A673 (cell line): ENCODE measurements around the gene NLK. TPM values are rescaled to one million over a fixed set of nuclear protein-coding genes. Genes with fewer than 3 reads are reported as not detected.

ENCODE experiments used
- BruUV-seq: library from RNA; stranded (reverse); fragments of 400-500 nt; replicated peaks from 2 replicates; lab custom pipeline; 2021; lab: Mats Ljungman, UMichigan
- CTCF ChIA-PET: fragments of 300-600 bp; sonication (Branson Sonifier 250); formaldehyde crosslinking; loops from one replicate; lab custom pipeline; 2022; ENCODE audit warnings: antibody characterized with exemption; lab: Charles Lee
- POLR2A ChIA-PET: fragments of 300-600 bp; sonication (Branson Sonifier 250); formaldehyde crosslinking; loops from one replicate; lab custom pipeline; 2022; ENCODE audit warnings: antibody characterized with exemption; ENCODE audit not compliant: low non-redundant PET; lab: Charles Lee
- DNase-seq: peaks from one replicate; pipeline ENCODE4 v3.0.0-alpha.2; 2015; ENCODE audit warnings: low spot score
- H3K27ac ChIP-seq: fragments of 200-600 bp; sonication (generic); 2 replicates; pipeline ENCODE4 v1.5.1; 2016; ENCODE audit warnings: mixed run types, low read depth, mild to moderate bottlenecking, mixed read lengths, antibody characterized with exemption, low read length; ENCODE audit not compliant: poor library complexity, severe bottlenecking
- H3K27me3 ChIP-seq: fragments of 200-600 bp; sonication (generic); replicated peaks from 2 replicates; pipeline ENCODE4 v1.6.1; 2017; ENCODE audit warnings: mixed run types, low read depth, mild to moderate bottlenecking, mixed read lengths, antibody characterized with exemption, low read length; ENCODE audit not compliant: insufficient read depth, poor library complexity
- H3K36me3 ChIP-seq: fragments of 200-600 bp; sonication (generic); 2 replicates; pipeline ENCODE4 v1.6.1; 2016; ENCODE audit warnings: mixed run types, mild to moderate bottlenecking, mixed read lengths, antibody characterized with exemption, low read length; ENCODE audit not compliant: insufficient read depth, poor library complexity, severe bottlenecking
- H3K4me1 ChIP-seq: fragments of 200-600 bp; sonication (generic); 2 replicates; pipeline ENCODE4 v1.6.1; 2017; ENCODE audit warnings: mixed run types, mild to moderate bottlenecking, mixed read lengths, antibody characterized with exemption, low read length; ENCODE audit not compliant: insufficient read depth, poor library complexity, severe bottlenecking
- H3K4me3 ChIP-seq: fragments of 200-600 bp; sonication (generic); 2 replicates; pipeline ENCODE4 v1.5.1; 2016; ENCODE audit warnings: low read depth, mixed run types, mild to moderate bottlenecking, mixed read lengths, low read length; ENCODE audit not compliant: poor library complexity, severe bottlenecking
- H3K9me3 ChIP-seq: fragments of 200-600 bp; sonication (generic); 2 replicates; pipeline ENCODE4 v1.6.1; 2016; ENCODE audit warnings: mixed run types, low read depth, mild to moderate bottlenecking, mixed read lengths, antibody characterized with exemption, low read length; ENCODE audit not compliant: poor library complexity, severe bottlenecking
- EZH2 ChIP-seq: fragments of 200-600 bp; sonication (generic); IDR thresholded peaks from 2 replicates; pipeline ENCODE4 v1.6.1; 2017; ENCODE audit warnings: borderline replicate concordance, low read depth, mild to moderate bottlenecking, mixed read lengths, antibody characterized with exemption, low read length; ENCODE audit not compliant: poor library complexity, severe bottlenecking
- intact Hi-C: fragments of 100-400 bp; cut with micrococcal nuclease; formaldehyde crosslinking; loops from one replicate; pipeline ENCODE4 v1.10.0; 2022; ENCODE audit not compliant: unreplicated experiment
- total RNA-seq: library from RNA; stranded (reverse); gene quantifications from 2 replicates; pipeline ENCODE4 v1.2.3, GENCODE V29; 2021
- TF ChIP-seq, protein P1 (sequence below): fragments of 300-800, 200-600 bp; sonication (generic); conservative IDR thresholded peaks from 2 replicates; pipeline ENCODE4 v1.5.1; 2017; ENCODE audit warnings: low read depth, mild to moderate bottlenecking, antibody characterized with exemption, low read length, moderate library complexity, mixed read lengths

The NLK gene
- total RNA-seq, 1 experiment from 2014 or later = 23.8 TPM

DNA sequence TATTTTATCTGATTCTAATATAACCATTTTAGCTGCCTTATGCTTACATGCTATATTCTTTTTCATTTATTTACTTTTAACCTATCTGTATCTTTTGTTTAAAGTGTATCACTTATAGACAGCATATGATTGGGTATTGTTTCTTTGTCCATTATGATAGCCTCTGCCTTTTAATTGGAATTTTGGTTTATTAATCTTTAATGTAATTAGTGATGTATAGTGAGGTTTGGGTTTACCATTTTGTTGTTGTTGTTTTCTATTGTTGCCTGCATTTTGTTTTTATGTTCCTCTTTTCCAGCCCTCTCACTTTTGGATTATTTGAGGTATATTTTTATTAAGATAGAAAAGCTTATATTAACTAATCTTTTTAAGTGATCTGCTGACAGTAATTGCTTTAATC, 59.4 kb downstream of the NLK start:
- CTCF ChIA-PET = no interaction called here
- intact Hi-C loops = no loop called here
- BruUV-seq = no TSS peak
- Histone ChIP-seq H3K27ac (no peak overlapping the region), H3K27me3 (no peaks in the 10 kb centered on the region), H3K36me3 (no peaks in the 10 kb centered on the region), H3K4me3 (no peak overlapping the region), H3K9me3 (no peaks in the 10 kb centered on the region), H3K4me1 (peaks cover 5% of the 10 kb centered on the region)
- no peak for DNase-seq
- TF ChIP-seq, protein P1, sequence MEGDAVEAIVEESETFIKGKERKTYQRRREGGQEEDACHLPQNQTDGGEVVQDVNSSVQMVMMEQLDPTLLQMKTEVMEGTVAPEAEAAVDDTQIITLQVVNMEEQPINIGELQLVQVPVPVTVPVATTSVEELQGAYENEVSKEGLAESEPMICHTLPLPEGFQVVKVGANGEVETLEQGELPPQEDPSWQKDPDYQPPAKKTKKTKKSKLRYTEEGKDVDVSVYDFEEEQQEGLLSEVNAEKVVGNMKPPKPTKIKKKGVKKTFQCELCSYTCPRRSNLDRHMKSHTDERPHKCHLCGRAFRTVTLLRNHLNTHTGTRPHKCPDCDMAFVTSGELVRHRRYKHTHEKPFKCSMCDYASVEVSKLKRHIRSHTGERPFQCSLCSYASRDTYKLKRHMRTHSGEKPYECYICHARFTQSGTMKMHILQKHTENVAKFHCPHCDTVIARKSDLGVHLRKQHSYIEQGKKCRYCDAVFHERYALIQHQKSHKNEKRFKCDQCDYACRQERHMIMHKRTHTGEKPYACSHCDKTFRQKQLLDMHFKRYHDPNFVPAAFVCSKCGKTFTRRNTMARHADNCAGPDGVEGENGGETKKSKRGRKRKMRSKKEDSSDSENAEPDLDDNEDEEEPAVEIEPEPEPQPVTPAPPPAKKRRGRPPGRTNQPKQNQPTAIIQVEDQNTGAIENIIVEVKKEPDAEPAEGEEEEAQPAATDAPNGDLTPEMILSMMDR = no peak
- no peak for TF ChIP-seq EZH2
- POLR2A ChIA-PET = no interaction called here

GRCh38 chr17:28105501-28105900, 63.0 kb downstream of the NLK start:
- DNase-seq = no peak
- Histone ChIP-seq H3K4me3 (no peak overlapping the region), H3K9me3 (peaks cover 10% of the 10 kb centered on the region), H3K27me3 (no peaks in the 10 kb centered on the region), H3K27ac (no peak overlapping the region), H3K4me1 (no peaks in the 10 kb centered on the region), H3K36me3 (no peaks in the 10 kb centered on the region)
- no TSS peak for BruUV-seq
- intact Hi-C loops = no loop called here
- ChIA-PET CTCF (no interaction called here), POLR2A (no interaction called here)
- TF ChIP-seq EZH2 = no peak
- TF ChIP-seq, protein P1 = no peak

DNA sequence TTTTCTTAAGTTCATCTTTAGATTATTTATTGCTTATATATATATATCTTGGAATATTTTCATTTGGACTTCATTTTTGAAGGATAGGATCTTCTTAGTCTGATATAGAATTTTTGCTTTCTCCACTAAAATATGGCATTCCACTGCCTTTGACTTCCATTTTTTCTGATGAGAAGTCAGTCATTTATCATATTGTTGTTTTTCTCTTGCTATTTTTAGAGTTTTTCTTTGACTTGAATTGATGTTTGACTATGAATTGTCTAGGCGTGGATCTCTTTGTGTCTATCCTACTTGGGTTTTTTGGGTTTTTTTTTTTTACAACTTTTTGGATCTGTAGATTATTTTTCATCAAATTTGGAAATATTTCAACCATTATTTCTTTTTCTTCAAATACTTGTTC, 67.7 kb downstream of the NLK start:
- Histone ChIP-seq H3K4me1 (peaks cover 16% of the 10 kb centered on the region), H3K27ac (no peak overlapping the region), H3K9me3 (peaks cover 12% of the 10 kb centered on the region), H3K36me3 (no peaks in the 10 kb centered on the region), H3K4me3 (no peak overlapping the region), H3K27me3 (no peaks in the 10 kb centered on the region)
- TF ChIP-seq, protein P1 = no peak
- no peak for TF ChIP-seq EZH2
- CTCF ChIA-PET = no interaction called here
- BruUV-seq = no TSS peak
- intact Hi-C loops = loop anchor here (10.0 kb wide), 1 partner anchor 65 kb away; the partner anchor contains the start of gene NLK
- POLR2A ChIA-PET = no interaction called here
- DNase-seq = no peak
